ENCODE data around the gene AOPEP.

Gene AOPEP

DNA sequence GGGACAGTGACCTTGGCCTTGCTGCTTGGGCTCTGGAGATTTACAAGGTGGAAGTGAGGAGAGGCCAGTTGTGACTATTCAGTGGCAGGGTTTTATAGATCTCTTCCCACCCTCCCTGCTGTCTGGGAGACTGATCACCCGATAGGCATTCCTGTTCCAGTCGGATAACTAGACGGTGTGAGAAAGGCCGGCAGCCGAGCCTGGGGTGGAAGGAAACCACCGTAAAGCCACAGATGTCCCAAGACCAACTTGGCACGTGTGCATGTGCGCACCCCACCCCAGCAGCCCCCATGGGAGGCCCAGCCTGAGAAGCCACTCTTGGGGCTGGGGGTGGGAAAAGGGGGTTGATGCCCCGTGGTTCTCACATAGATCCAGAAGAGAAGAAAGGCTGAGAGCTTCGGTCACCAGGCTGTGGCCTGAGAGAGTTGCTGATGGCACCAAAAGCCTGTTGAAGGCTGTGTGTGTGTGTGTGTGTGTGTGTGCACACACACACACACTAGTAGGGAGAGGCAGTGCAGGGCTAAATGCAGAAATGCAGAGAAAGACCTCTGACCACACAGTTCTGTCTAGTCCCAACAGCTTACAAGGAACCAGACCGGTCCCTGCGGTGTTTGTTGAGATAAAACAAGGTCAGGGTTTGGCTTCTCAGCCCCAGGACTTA lies 365.2 kb downstream of the AOPEP start:
- no peak for DNase-seq

DNA sequence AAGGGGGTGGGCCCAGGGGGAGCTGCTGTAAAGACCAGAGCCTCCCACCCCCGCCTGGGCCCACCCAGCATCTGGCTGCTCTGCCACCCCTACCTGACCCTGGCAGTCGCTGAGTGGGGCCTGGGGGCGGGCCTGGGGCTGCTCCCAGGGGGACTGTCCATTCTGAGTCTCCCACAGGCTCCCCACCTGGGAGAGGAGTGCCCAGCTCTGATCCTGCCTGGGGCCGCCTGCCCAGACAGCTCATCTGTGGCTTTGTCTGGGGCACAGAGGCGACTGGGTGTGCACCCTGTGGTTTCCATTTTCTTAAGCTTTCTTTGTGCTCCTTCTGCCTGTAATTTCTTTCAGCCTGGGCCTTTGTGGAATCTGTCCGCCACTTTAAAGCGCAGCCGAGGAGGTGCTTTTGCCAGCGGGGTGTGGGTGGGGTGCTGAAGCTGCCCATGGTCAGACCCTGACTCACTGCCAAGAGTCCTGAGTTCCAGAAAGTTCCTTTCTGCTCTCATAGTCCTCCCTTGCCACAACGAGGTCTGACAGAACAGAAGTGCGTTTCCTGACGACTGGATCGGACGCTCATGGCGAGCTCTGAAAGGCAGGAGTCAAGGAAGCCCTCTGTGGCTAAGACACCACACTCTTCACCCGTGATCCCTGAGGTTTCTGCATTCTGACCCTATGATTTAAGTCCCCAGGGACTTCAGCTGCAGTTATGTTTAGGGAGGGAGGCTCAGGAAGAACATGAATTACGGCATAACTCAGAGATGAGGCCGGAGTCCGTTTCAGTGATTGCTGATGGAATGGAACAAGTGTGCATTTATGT lies 366.0 kb downstream of the AOPEP start:
- no peak for DNase-seq

DNA sequence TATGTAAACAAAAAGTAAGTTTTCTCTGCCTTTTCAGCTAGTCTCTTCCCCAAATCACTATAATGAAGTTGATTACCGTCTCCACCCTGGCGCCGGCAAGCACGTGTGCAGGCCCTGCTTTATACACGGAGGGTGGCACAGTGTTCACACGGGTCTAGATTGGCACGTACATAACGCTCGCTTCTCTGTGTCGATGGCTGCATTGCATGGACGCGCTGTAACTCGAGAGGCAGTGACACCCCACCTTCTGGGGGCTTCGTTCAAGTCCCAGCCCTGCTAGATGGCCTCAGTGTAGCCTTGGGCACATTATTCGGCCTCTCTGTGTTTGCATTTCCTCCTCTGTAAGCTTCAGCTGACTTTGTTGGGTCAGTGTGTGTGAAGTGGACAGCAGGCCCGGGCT lies 367.1 kb downstream of the AOPEP start:
- no peak for DNase-seq

DNA sequence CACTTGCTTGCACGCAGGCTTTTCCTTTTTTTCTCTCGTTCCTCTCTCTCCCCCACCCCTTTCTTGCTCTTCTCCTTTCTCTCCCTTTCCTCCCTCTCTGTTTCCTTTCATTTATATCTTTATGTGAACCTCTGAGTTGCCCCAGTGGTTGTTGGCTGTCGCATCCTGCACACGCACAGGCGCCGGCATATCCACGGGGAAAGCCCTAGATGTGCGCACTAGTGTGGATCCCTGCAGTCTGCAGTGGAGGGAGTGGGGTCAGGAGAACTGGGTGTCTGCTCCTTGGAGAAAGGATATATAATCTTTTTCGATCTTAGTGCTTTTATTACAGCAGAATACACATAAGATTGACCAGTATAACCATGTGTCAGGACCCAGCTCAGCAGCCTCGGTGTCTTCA lies 367.5 kb downstream of the AOPEP start:
- DNase-seq, result no peak

DNA sequence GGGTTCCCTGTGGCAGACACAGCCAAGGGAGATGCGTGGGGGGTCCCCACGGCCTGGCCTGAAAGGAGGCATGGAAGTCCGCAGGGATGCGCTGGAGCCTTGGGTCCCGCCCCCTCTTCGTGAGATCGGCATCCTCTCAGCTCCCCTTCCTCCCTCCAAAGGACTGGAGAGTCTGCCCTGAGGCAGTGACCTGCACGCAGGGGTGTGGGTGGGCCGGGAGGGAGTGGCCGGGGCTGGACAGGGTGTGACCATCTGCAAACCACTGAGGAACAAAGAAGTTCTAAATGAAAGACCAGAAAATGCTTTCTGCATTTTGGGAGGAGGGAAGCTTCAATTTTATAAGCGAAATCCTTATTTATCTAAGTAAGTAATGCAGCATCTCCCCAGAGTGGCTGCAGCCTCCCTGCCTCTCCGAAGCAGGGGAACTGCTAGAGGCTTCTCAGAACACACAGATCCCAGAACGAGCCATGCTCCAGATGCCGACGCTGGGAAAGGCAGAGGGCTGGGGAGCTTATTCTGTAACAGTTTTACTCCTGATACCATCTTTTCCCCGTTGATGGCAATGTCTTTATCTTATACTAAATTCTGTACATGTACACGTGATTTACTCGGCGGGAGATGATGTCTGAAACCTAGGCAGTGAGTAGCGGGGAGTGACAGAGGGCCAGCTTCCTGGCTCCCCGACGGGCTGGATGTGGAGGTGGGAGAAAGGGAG lies 369.3 kb downstream of the AOPEP start:
- no peak for DNase-seq

DNA sequence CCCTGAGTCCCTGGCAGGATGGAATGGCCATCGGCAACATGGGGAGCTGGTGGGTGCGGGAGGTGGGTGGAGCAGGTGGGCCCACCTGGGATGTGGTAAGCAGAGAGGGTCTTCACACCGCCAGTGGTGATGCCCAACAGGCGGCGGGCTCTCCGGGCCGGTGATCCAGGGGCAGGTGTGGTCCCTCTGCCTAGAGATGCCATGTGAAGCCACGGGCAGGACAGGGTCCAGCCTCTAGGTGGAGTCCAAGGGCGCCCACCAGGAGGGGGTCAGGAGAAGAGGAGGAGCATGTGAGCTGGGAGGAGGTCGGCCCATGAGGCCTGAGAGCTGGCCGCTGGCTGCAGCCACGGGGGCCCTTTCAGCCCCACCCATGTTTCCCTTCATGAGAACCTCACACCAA lies 369.9 kb downstream of the AOPEP start:
- DNase-seq, result no peak

DNA sequence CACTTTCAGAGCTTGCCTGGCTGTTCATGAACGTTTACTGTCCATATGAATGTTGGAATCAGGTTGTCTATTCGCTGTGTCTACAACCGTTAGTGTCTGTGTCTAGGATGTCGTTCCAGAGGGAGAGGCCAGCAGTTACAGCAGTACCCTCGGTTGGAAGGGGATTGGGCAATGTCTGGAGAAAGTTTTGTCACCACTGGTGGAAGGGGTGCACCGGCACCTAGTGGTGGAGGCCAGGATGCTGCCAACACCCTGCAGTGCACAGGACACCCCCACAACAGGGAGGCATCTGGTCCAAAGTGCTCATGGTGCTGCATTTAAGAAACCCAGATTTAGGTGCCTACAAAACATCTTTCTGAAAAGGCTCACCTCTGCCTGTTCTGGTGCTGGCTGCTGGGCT lies 370.3 kb downstream of the AOPEP start:
- DNase-seq, result no peak

DNA sequence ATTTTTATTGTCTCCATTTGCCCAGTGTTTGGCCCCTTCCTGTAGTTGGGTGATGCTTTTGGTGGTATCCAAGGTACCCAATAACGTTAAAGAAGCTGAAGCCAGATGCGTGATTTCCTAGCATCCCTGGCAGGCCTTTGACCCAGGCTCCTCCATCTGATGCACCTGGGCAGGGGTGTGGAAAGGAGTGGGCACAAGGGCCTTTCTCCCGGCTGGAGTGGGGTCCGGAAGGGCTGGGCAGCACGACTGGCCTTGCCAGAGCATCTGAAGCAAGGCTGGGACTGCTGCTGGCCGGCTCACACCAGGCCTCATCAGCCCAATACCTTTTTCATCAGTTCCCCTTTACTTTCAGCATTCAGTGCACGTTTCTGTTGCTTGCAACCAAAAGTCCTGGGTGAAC lies 370.8 kb downstream of the AOPEP start:
- no peak for DNase-seq

DNA sequence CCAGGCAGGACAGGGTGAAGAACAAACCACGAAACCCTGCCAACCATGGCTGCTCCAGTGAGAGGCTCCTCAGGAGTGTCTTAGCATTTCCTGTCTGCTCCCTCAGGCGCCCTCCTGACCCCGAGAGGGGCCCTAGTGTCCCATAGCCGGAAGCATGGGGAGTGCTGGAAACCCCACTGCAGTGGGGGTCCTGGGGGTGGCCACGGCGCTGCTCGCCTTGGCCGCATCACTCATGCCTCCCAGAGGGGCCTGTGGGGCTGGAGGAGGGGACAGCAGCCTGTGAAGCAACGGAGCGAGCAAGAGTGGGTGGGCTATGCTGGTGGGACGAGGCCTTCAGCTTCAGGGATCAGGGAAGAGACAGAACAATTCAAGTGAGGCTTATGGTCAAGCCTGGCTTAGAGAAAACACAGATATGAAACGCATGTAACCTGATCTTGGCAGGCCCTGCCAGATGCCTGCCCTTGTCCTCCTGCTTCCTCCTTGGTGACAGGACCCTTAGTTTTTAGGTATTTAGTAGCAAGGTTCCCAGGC lies 372.0 kb downstream of the AOPEP start:
- DNase-seq, result no peak

DNA sequence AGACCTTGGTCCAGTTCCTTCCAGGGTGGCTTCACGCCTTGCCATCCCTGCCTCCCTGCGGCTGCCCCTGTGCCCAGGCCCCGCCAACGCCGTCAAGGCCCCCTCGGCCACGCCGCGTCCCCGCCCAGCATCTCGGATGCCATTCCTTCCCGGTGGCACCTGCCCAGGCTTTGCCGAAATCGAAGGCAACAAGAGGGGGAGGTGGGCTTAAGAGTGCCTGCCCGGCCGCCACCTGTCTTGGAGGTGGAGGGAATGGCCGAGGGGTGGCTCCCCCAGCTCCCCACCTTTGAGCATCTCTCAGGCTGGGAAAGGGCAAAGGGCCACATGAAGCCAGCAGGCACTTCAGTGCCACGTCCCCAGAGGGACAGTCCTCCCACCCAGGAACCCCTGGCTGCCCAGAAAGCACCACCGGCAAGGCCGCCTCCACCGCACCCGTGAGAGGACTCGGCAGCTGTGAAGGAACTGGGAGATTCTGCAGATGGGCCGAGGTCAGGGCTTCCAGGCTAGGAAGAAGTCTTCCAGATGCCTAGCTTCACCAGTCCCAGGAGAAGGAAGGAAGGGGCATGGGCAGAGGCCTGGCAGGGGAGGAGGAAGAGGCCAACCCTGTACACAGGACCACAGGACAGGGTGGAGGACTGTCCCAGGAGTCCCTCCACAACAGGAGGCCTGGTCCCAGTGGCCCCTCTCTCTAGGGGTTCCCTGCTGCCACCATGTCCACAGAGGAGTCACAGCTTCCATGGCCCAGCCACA lies 373.0 kb downstream of the AOPEP start:
- DNase-seq, result no peak

DNA sequence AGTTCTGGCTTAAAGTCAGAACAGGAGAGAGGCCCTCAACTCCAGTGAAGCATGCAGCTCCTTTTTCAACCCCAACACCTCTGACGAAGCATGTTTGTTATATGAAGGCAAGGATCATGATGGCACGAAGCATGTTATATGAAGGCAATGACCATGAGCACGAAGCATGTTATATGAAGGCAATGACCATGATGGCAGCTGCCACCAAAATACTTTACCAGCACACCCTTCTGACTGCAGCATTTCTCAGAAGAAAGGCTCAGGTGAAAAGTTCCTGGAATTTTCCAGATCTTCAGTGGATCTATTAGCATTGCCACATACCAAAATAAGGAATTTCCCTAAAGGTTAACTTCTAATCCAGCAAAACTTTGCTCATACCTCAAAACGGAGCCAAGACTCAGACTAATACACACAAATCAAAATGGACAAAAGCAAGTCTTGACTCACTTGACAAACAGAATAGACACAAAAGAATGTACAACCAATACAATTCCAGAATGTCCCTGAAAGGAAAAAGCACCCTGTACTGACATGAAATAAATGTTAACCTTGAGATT lies 373.6 kb downstream of the AOPEP start:
- no peak for DNase-seq

DNA sequence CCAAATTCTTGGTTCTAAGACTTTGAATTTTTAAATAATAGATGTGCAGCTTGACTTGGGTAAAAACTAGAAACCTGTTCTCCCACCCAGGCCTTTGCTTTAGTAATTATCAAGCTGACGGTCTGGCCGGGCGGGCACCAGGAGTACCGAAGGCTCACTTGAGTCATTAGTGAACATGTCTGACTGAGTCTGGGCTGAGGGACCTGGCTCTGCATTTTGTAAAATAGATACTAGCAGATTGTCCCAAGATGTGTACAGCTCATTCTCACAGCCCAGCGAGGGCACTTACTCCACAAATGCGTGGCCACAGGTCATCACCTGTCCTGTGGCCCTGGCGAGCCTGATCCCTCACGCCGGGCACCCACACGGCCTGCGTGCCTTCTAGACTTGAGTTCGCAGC lies 374.8 kb downstream of the AOPEP start:
- no peak for DNase-seq

DNA sequence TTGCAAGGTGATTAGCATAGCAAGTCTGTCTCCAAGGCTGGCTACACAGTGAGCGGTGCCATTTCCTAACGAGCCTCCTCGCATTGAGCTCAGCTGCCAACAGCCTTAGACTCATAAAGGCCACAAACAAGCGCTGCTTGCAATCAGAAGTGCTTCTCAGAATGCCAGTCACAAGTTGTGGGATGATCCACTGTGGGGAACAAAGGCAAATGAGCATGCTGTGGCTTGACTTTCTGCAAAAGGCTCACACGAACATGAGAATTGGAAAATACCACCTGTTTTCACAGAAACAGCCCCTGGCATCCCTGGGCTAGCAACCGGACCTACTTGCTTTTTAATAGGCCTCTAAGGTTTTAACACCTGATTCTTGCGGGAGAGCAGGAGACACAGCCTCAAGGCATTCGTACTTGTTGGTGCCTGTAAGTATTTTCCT lies 375.5 kb downstream of the AOPEP start:
- no peak for DNase-seq

DNA sequence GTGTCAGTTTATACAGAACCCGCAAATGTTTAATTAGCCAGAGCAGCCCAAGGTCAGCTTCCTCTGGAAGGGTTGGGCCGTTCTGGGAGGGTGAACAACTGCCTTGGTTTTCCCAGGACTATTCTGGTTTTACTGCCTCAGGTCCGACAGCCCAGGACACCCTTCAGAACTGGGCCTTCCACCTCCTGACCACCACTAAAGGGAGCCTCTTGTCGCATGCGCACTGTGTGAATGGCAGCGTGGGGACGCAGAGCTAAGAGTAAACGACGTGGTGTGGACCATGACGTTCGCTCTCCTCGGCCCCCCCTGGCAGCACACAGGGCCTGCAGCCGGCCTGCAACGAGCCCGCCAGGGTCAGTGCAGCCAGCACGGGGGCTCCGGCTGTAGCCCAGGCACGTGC lies 376.1 kb downstream of the AOPEP start:
- DNase-seq, result no peak

DNA sequence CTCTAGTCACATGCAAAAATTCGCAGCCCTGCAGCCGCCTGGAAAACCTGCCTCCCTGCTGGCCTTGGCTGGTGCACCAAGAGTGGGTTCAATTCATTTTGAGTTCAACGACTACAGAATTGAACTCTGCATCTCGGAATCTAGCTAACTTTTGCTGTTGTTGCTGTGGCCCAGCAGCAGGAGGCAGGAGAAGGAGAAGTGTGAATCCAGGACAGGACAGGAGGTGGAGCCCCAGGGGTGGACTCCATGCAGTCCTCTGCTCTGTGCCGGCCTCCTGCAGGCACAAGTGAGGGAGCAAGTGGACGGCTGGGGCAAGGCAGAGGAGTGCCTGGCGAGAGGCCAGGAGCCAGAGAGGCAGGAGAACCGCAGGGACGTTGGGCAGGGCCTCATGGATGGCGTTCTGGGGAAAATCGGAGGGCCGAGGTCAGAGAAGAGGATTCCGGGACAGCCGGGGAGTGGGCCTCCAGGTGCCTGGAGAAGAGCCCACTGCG lies 376.8 kb downstream of the AOPEP start:
- no peak for DNase-seq

DNA sequence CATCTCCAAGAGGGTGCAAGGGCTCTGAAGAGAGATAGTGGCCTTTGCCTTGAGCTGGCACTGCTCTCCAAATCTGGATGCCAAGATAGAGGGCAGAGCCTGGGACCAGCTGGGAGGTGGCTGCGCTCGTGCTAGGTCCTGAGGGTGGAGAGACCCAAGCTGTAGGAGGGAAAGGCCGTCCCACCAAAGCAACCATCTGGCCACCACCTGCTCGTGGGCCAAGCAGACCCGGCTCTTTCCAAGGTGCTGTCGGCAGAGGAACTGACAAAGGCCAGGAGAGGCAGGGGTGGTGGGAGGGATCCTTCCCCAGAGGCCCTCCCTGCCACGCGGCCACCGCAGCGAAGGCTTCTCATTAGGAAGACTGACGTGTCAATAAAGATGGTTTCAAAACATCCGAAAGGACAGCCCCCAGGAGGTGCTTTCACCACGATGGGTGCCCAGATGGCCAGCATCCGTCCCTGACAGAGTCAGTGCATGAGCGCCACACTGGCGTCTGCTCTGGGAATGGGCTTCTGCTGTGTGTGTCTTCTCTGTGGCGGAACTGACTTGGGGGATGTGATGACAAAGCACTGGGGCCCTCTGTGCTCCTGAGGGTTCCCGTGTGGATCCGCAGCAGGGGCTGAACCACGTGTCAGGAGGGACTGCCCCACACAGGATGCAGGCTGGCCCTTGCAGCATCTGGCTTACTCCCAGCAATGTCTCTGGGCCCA lies 377.5 kb downstream of the AOPEP start:
- DNase-seq, result no peak

DNA sequence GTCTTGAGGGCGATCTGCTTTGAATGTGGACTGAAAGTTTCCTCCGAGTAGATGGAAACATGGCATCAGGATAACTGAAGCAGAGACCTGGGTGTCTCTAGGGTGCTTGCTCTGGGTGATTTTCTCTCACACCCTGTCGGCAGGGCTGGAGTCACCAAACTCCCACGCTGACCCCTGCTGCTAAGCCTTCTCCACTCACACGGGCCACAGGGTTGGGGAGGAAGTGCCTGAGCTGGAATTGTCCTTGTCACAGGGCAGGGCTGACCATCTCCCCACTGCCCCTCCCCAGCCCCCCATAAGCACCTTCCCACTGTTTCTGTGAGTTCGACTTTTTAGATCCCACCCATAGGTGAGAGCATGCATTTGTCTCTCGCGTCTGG lies 378.1 kb downstream of the AOPEP start:
- no peak for DNase-seq

DNA sequence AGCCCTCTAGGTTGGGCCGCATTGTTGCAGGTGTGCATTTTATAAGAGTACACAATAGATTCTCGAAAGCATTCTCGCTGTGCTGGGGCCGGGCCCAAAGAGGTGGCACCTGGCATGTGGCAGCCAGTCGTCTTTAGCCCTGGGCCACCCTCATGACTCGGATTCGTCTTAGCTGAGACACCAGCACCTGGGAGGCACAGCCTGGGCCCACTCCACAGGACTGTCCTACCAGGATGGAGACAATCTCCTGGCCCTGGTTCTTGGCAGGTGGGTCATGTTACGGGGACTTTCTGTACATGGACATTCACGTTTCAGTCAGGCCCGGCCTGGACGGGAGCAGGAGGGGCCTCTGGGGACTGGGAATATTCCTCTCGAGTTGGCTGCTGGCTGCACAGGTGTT lies 378.5 kb downstream of the AOPEP start:
- DNase-seq, result no peak

DNA sequence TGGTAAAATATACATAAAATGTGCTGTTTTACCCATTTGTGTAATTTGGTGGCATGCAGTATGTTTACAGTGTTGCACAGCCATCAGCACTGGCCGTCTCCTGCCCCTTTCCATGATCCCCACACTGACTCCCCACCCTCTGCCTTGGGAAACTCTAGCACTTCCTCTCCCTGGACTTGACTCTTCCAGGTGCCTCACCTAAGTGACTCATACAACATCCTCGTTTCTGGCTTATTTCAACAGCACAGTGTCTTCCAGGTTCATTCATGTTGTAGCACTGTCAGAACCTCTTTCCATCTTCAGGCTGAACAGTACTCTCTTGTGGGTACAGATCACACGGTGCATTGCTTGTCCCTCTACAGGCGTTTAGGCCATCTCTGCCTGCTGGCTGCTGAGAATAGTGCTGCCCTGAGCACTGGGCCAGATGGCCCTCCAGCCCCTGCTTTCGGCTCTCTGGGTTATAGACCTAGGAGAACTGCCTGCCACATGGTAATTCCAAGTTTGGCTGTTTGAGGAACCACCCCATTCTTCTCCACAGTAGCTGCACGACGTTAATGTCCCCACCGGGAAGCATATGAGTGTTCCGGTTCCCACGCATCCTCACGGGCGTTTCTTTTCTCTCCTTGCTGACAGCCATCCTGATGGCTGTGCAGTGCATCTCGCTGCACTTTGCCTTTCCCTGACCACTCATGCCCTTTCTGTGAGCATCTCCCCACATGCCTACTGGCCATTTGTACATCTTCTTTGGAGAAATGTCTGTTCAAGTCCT lies 379.2 kb downstream of the AOPEP start:
- DNase-seq, result no peak

DNA sequence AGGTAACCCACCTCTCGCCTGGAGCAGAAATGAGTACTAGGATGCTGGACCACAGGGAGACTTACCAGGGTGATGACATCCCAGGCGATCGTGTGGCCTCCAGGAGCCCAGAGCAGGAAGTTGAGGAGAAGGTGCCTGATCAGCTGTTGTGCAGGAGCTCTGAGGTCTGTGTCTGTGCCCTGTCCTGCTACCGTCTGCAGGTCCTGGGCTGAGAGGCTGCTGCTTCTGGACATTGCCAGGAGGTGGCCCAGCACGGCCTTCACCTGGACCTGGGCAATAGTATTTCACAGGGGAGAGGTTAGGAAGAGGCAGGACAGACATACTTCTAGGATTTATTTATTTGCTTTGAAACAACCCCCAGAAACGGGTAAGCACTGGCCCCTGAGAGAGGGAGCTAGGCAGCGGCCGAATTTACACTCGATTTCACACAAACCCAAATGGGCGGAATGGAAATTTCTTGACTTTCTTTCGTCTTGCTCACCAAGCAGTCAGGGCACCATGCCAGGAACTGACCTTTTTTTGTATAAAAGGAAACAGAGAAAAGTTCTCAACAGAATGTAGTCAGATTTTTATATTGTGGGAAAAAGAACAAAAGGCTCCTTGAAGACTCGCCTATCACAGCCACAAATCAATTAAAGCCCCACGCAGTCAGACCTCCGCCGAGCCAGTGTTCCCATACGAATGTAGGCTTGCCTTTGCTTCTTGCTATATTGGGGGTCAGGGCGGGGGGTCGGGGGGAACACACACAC lies 380.7 kb downstream of the AOPEP start:
- no peak for DNase-seq
